HG03135 (cell line): ENCODE measurements around the gene SSBP4.

Experiments used
- ATAC-seq: cut with Tn5 transposase; IDR thresholded peaks from one replicate; pipeline ENCODE4 v1.9.1; 2021; ENCODE audit warnings: mild to moderate bottlenecking, moderate library complexity; ENCODE audit not compliant: unreplicated experiment

Gene SSBP4

DNA sequence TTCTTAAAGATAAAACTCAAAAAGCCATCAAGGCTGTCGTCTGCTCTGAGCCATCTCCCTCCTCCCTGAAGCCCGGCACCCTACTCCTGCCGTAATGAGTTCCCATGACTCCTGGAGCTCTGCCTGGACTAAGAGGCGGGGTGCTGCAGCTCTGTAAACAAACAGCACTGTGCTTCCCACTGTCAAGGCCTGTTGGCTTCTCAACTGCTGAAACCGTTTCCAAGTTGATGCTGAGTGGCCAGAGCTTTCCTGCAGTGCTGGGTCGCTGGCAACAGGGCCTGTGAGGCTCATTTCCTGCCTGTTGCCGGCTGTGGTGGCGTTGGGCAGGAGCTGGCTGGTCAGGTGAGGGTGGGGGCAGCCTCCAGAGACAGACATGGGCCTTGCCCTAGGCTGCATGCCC, 45.4 kb downstream of the SSBP4 start:
- ATAC-seq, result no peak

DNA sequence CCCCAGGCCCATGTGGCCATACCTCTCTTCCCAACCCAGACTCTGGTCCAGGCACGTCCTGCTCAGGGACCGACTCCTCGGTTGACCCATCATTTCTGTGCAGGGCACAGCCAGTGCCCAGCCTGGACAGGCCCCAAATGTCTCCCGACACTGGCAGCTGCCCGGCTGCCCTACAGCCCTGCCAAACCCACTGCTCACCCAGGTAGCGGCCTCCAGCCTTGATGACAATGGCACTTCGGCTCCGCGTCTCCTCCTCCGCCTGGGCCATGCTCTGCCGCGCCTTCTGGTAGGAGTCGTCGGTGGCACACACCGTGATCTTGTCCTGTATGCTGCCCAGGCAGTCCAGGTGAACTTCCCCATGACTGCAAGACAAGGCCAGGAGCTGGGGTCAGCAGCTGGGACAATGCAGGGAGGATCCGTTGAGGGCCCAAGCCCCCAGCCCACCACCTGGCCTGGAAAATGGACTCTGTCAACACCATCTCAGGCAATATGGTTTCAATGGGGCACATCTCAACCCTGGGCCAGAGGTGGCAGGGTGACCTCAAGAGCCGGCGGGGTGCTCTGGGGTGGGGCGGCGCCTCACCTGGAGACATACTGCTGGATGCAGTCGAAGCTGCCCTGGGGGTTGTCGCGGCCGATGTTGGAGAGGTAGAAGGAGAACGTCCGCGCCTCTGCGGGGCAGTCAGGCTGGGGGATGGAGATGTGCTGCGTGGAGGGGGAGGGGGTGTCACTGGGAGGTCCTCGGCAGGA, 46.2 kb downstream of the SSBP4 start:
- no peak for ATAC-seq

DNA sequence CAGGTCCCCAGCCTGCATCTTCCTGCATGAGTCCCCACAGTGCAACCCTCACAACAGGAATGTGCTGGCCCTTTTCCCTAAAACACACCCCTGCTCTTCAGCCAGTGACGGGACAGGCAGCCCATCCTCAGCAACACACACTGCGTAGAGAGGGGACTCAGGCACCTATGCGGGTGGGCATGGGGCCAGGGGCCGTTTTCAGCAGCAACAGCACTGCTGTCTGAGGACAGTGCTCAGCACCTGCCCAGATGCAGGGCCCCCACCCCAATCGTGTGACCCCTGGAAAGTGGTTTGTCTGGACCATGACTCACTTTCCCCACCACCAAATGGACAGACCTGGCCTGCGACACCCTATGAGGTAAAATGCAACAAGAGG, 46.8 kb downstream of the SSBP4 start:
- no peak for ATAC-seq

DNA sequence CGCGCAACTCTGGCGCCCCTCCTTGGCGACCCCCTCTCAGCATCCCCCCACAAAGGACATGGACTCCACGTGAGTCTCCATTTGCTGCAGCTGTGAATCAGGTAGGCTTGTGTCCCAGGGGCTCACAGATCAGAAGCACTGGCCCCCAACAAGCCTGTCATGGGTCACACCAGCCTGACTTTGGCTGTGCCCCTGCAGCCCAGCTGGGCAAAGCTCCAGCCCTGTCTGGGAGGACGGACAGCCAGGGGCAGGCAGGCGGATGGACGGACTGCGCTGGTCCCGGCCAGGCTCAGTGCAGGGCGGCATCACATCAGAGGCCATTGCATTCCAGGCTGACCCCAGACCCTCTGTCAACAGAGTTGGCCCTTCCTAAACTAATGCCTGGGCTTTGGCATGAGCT, 47.2 kb downstream of the SSBP4 start:
- ATAC-seq, result no peak

DNA sequence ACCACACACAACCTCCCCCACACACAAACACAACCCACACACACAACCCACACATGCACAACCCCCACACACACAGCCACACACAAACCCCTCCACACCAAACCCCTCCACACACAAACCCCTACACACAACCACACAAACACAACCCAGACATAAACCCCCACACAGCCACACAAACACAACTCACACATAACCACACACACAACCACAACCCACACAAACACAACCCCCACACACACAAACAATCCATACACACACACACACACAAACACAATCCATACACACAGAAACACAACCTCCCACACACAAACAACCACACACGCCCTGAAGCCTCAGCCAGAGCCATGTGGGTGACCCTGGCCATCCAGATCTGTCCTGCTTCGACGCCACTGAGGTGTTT, 48.8 kb downstream of the SSBP4 start:
- no peak for ATAC-seq

DNA sequence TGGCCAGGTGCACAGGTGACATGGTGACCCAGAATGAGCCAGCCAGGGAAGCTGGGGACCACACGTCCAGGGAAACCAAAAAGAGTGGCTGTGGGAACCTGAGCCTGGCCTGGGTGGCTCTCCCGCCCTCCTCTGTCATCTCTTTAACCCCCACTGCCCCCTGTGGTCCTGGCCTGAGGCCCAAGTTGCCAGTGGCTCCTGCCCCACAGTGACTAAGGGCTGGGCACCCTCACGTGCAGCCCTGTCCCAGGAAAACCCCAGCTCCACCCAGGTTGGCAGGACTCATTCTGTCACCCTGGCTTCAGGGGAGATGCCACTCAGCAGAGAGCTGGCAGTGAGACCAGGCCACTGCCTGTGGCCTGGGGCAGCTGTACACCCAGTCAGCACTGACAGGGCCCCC, 49.3 kb downstream of the SSBP4 start:
- ATAC-seq, result no peak

DNA sequence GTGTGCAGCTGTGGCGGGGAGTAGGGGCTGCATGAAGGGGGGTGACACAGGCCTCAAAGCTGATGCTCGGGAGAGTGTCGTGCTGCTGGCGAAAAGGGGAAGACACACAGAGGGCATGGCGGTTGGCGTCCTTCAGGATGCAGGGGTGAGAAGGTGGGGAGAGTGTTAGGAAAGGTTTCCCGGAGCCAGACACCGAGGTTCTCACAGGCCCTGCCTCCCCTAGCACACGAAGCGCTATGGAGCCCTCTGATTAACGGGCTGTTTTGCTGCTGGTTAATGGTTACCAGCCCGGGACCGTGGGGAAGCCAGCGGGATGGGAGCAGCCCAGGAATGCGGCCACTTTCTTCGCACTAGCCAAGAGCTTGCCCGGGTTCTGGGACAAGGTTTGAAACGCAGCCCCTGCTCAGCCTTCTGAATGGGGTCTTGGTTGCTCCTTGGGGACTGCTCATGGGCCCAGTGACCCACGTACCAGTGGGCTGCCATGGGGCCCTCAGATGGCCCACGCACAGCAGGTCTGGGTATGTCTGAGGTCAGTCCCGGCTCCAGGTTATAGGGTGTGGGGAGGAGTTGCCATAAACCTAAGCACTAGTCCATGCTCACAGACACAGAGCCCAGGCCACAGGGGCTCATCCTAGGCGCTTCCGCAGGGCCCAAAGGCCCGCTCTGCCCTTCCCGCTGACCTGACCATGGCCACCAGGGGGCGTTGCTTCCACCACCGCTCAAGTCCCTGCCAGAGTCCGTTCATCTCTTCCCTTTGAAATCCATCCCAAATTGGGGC, 50.1 kb downstream of the SSBP4 start:
- ATAC-seq, result no peak

DNA sequence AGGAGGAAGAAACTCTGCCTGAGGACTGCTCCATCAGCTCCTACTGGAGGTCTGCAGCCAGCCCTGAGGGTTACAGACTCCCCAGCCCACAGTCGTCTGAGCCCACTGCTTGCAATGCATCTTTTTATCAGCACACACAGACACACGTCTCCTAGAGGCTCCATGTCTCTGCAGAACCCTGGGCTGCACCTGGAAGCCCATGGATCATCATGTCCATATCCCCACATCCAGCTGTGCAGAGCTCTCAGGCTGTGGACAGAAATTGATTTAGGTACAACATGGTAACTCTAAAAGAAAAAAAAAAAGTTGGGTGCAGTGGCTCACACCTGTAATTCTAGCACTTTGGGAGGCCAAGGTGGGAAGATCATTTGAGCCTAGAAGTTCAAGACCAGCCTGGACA, 51.6 kb downstream of the SSBP4 start:
- ATAC-seq, result no peak

DNA sequence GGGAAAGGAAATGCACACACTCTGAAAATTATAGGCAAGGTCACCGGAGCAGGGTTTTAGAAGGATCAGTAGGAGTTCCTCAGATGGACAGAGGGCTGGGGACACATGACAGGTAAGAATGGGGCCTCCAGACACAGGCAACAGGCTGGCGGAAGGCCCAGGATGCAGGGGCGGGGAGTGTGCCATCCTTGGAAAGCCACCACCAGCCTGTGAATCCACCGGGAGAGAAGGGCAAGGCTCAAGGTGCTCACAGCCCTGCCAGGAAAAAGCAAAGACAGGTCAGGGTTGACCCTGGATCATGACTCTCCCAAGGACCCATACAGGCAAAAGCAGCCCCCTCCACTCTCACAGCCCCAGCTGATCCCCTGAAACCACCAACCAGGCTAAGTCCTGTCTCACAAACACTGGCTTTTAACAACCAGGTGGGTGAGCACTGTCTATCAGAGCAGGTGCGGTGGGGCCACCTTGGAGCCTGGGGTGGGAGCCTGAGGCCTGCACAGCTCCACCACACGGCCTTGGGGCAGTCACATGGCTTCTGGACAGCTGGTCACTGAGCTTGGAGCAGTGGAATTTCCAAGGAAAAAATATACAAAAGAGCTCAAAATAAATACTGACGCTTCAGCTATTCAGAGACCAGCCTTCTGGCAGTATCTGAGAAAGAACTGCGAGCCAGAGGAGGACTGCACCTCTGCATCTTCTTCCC, 54.0 kb downstream of the SSBP4 start:
- ATAC-seq, result no peak

DNA sequence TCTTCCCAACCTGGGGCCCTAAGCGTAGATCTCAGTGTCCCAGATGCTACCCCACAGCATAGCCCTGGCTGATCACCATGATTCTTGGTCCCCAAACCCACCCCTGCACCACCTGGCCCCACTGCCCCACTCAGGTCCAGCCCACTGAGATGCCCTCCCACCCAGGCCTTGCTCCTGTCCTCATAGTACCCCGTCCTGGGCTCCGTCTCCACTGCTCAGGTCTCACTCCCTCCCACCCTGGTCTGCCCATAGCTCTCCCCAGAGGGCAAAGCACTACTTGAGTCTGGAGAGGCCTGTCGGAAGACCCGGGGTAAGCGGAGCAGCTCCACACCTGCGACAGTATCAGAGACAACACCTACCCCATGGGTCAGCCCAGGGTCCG, 54.5 kb downstream of the SSBP4 start:
- ATAC-seq, result no peak

DNA sequence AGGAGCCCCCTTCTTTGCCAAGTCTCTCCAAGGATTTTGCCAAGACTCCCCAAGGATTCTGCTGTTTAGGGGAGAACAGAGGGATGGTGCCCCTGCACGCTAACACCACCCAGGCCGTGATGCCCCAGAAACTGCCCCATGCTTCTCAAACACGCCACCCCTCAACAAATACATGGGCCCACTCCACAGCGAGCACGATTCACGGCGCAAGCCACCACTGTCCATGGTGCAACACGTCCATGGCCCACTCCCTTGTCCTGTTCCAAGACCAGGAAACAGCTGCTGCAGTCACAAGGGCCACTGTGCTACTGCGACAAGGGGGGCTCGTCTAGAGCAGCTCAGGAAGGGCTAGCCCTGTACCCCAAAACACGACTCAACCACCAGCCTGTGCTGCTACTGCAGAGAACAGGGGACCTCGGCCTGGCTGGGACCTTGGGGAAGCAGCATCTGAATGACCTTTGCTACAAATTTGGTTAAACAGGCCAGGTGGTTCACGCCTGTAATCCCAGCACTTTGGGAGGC, 55.2 kb downstream of the SSBP4 start:
- no peak for ATAC-seq

DNA sequence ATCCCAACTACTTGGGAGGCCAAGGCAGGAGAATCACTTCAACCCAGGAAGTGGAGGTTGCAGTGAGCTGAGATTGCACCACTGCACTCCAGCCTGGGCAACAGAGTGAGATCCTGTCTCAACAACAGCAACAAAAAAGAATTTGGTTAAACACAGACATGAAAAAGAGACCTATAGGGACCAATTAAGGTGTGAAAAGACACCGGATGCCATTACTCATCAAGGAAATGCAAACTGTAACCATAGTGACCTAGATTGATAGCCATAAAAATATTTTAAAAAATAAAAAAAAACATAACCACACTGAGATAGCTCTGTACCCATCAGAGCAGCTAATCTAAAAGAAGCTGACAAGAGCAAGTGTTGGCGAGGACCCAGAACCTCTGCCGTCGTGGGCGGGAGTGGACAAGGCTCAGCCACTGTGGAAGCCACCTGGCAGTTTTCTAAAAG, 55.8 kb downstream of the SSBP4 start:
- no peak for ATAC-seq

DNA sequence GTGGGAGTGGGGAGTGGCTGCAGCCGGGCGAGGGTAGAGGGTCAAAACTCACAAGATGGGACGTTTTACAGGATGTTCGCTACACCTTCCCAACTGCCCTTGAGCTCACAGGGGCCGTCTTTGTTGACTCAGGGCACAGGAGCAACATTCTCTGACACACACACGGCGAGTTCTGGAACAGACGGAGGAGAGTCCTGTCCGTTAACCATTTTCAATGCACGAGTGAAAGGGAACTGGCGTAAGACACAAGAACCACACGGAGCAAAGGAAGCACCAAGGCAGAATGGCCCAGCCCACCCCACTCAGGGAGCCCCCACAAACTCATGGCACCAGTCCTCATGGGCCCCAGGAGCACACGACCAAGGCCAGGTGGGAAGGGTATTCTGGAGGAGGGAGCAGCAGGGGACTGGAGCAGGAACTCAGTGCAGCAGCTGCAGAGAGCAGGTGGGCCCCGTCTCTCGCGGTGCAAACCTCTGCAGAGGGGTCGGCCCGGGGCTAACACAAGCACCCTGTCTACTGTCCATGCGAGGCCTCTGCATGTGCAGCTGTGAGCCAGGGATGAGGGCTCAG, 56.6 kb downstream of the SSBP4 start:
- no peak for ATAC-seq

DNA sequence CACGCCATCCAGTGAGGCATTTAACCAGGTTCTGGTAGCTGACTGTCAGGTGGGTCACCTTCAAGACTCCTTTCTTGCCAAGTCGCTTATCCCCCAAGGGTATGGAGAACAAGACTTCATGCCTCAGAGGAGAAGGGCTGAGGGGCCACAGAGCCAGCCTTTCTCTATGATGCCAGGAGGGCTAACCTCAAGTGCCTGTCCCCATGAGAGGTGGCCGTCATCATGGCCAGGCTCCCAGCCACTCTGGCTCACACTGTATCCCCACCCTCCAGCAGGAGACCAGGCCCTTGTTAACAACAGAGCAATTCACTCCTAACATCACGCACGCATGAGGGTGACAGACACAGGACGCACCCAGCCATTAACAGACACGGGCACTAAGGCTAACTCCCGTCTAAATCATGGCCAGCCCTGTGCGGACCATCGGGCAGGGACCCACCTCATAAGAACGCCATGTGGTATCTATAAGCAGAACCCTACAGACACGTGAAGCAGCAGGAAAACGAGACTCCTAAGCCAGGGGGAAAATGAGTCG, 57.4 kb downstream of the SSBP4 start:
- ATAC-seq, result no peak

DNA sequence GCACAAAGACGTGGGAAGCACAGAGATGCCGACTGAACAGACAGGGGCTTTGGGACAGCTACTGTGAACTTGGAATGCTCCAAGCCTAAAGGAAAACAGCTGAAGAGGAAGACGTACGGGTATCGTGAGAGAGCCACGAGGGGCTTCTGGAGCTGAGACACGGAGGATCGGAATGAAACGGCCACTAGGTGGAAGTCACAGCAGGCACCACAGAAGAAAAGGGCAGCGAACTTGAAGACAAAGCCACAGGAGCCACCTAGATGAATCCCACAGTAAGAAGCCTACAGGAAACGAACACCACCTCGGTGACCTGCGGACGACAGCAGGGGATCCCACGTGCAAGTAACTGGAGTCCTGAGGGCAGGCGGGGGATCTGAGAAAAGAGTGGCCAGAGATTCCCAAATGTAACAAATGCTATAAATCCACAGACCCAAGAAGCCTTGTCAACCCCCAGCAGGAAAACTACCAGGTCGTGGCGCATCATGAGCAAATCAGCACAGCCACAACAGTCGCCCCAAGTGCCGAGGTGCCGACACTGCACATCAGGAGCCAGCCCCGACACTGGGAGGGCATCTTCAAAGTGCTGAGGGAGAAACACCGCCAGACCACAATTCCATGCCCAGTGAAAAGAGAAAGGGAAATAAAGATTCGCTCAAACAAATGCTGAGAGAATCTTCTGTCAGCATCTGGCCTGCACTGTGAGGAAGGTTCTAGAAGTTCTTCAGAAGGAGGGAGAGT, 58.0 kb downstream of the SSBP4 start:
- ATAC-seq, result no peak

DNA sequence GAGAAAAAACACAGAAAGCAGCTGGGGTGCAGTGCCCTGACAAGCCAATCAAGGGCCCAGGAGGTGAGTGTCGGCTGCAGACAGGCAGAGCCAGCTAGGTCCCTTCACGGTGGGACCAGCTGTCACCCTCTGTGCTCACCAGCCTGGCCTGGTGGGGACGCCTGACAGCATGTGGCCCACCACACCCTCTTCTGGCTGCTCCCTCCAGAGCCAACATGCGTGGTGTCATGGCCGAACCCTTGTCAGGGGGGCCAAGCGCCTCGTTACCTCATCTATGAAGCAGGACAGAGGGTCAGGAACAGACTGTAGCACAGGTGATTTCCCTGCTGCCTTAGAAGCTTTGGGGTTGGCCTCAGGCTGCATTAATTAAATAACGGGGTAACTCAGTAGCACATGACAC, 58.8 kb downstream of the SSBP4 start:
- no peak for ATAC-seq

DNA sequence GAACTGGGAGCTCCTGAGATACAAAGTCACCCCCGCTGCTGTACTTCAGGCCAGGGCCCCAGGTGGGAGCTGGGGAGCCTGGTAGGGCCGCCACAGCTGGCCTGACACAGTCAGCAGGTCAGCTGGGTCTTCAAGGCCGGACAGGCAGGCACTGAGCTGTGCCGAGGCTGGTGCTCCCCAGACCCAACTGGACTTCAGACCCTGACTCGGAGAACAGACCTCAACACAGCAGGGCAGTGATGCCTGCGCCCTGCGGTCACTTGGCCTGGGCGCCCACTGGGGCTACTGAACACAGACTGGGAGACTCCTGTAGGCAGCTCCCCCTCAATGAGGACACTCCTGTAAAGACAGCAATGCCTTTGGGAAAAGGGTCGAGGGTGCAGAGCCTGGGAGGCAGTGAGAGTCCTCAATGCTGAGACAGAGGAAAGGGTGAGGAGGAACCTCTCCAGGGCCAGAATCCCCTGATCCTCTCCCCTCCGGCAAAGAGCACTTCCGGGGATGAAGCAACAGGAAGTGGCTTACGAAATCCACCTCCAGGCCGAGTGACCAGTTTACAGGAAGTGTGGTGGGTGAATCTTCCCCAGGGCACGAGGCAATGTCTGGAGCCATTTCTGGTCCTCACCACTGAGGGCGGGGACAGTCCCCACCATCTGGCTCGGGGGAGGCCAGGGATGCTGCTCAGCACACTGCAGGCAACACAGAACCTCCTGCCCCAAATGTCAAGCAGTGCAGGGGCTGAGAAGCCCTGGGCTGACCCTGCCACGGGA, 59.5 kb downstream of the SSBP4 start:
- ATAC-seq, result peak; percentile 65

DNA sequence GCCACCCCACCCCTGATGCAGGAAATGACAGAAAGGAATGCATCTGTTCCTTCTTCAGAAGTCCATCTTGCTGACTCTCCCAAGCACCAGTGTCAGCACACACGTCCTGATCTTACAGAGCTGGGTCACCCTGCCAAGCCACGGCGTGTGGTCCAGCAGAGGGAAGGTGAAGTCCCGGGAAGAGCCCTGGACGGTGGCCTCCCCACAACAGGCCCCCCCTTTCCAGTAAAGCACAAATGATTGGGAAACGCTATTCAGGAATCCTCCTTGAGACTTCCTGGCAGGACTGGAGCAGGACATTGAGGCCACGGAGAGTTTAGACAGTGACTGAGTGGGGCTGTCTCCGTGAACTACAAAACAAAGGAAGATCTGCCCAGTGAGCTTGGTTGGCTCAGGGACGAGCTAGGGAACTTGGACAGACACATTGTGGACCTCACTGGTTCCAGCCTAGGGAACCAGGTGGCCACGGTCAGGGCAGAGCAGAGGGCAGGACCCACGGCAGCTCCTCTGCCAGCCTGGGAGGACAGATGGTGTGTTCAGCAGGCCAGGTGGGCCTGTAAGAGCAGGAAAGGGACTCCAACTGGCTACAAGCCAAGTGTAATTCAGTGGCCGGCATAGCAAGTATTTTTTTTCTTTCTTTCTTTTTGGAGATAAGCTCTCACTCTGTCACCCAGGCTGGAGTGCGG, 61.0 kb downstream of the SSBP4 start:
- ATAC-seq, result no peak
